HepG2 (cell line): ENCODE results near the gene SGPL1. TPM values are rescaled to one million over a fixed set of nuclear protein-coding genes. Genes with fewer than 3 reads are reported as not detected.
"Not testable (repeated sequence)": the region's sequence is repeated elsewhere in the genome, so short reads cannot be mapped to it uniquely, and the experiment has no call there.

Experiments used
- ATAC-seq: fragments of 200-7000 bp; cut with Tn5 transposase; 3 replicates; pipeline ENCODE4 v1.9.1; 2020; ENCODE audit warnings: mild to moderate bottlenecking, moderate library complexity
- BruUV-seq: library from RNA; stranded (reverse); fragments of 400-500 nt; replicated peaks from 2 replicates; lab custom pipeline; 2021; lab: Mats Ljungman, UMichigan
- CTCF ChIA-PET: fragments of 300-600 bp; formaldehyde crosslinking; extraction: SDS; loops from one replicate; lab custom pipeline; 2021; ENCODE audit warnings: low total read pairs, inconsistent platforms, low intra/inter-chr PET ratio; lab: Yijun Ruan, JAX
- POLR2A ChIA-PET: fragments of 350-600 bp; sonication (Branson Sonifier 250); formaldehyde crosslinking; loops from one replicate; lab custom pipeline; 2020; ENCODE audit warnings: antibody characterized with exemption, inconsistent platforms; lab: Yijun Ruan, JAX
- DNase-seq: peaks from one replicate; pipeline ENCODE4 v3.0.0-alpha.2; 2015; ENCODE audit warnings: low spot score
- FAIRE-seq: peaks from 3 replicates; lab custom pipeline; 2011; peaks lifted over from hg19 to GRCh38; lab: Jason Lieb, UNC
- H2AFZ ChIP-seq: one replicate; pipeline ENCODE4 v1.6.1; 2011; ENCODE audit warnings: low read length, inconsistent platforms
- H3K27ac ChIP-seq: fragments of 300-600 bp; 3 replicates; pipeline ENCODE4 v1.8.0; 2011; ENCODE audit warnings: mixed run types, mild to moderate bottlenecking, mixed read lengths, low read length, inconsistent platforms; ENCODE audit not compliant: insufficient read depth; ENCODE audit errors: extremely low read length
- H3K27me3 ChIP-seq, 2 experiments: fragments of 200-600 bp in 1 of 2; 2 replicates in 1 of 2; 3 replicates in 1 of 2; pipeline versions ENCODE4 v1.6.0 to v1.8.0; 2011; ENCODE audit warnings: low read length in 2 of 2, mild to moderate bottlenecking in 2 of 2, moderate library complexity in 2 of 2, inconsistent platforms in 1 of 2; ENCODE audit not compliant: insufficient read depth in 2 of 2, control insufficient read depth in 1 of 2
- H3K36me3 ChIP-seq, 2 experiments: fragments of 200-600 bp in 1 of 2; replicated peaks in 1 of 2; 2 replicates in 1 of 2; 3 replicates in 1 of 2; pipeline versions ENCODE4 v1.5.1 to v1.8.0; 2011; ENCODE audit warnings: low read length in 2 of 2, inconsistent platforms in 1 of 2; ENCODE audit not compliant: insufficient read depth in 2 of 2, control insufficient read depth in 1 of 2
- H3K4me1 ChIP-seq: 2 replicates; pipeline ENCODE4 v1.5.1; 2012; ENCODE audit warnings: low read length, inconsistent platforms; ENCODE audit not compliant: insufficient read depth
- H3K4me2 ChIP-seq: 2 replicates; pipeline ENCODE4 v1.6.0; 2011; ENCODE audit warnings: low read depth, low read length, inconsistent platforms
- H3K4me3 ChIP-seq, 3 experiments: fragments of 200-600 bp in 1 of 3; sonication (generic), shearing (Covaris generic) in 1 of 3; replicated peaks in 1 of 3; 2 replicates each; pipeline ENCODE4 v1.5.1; 2011 to 2016; ENCODE audit warnings: low read length in 3 of 3, inconsistent platforms in 2 of 3, low read depth in 2 of 3, mild to moderate bottlenecking in 2 of 3, control low read depth in 1 of 3, mixed read lengths in 1 of 3; ENCODE audit not compliant: insufficient read depth in 1 of 3
- H3K79me2 ChIP-seq: one replicate; pipeline ENCODE4 v1.6.1; 2011; ENCODE audit warnings: low read length, inconsistent platforms; ENCODE audit not compliant: insufficient read depth
- H3K9ac ChIP-seq: 2 replicates; pipeline ENCODE4 v1.6.0; 2011; ENCODE audit warnings: mild to moderate bottlenecking, low read depth, low read length, inconsistent platforms; ENCODE audit not compliant: insufficient read depth
- H3K9me3 ChIP-seq: 2 replicates; pipeline ENCODE4 v1.5.1; 2012; ENCODE audit warnings: mild to moderate bottlenecking, low read length
- H4K20me1 ChIP-seq: 2 replicates; pipeline ENCODE4 v1.6.0; 2011; ENCODE audit warnings: inconsistent platforms, mild to moderate bottlenecking, low read length, moderate library complexity; ENCODE audit not compliant: insufficient read depth
- ARNT ChIP-seq: fragments of 450-650 bp; IDR thresholded peaks from 2 replicates; pipeline ENCODE4 v1.6.1; 2017
- BORCS8-MEF2B ChIP-seq: sonication (generic); formaldehyde crosslinking; IDR thresholded peaks from 2 replicates; pipeline ENCODE4 v1.8.0; 2022; ENCODE audit warnings: mild to moderate bottlenecking, missing genetic modification reagents
- CHD2 ChIP-seq: IDR thresholded peaks from 2 replicates; pipeline ENCODE4 v1.6.1; 2011; ENCODE audit warnings: low read depth, low read length, improper control_type of control experiment
- EED ChIP-seq: sonication (generic); formaldehyde crosslinking; IDR thresholded peaks from 2 replicates; pipeline ENCODE4 v1.5.0; 2020; ENCODE audit warnings: mild to moderate bottlenecking, missing genetic modification reagents
- RNF2 ChIP-seq: fragments of 450-650 bp; conservative IDR thresholded peaks from 2 replicates; pipeline ENCODE4 v1.6.1; 2016; ENCODE audit warnings: low read depth
- SATB2 ChIP-seq: sonication (generic); formaldehyde crosslinking; IDR thresholded peaks from 2 replicates; pipeline ENCODE4 v1.5.0; 2020; ENCODE audit warnings: missing genetic modification reagents
- SP2 ChIP-seq: sonication (generic); formaldehyde crosslinking; IDR thresholded peaks from 2 replicates; pipeline ENCODE4 v1.5.1; 2020; ENCODE audit warnings: mild to moderate bottlenecking, missing genetic modification reagents
- TIGD3 ChIP-seq: sonication (generic); formaldehyde crosslinking; IDR thresholded peaks from 2 replicates; pipeline ENCODE4 v1.5.1; 2020; ENCODE audit warnings: mild to moderate bottlenecking, missing genetic modification reagents, borderline replicate concordance
- ZKSCAN5 ChIP-seq: sonication (generic); formaldehyde crosslinking; IDR thresholded peaks from 2 replicates; pipeline ENCODE4 v1.5.1; 2020; ENCODE audit warnings: mild to moderate bottlenecking, missing genetic modification reagents
- ZNF430 ChIP-seq: sonication (generic); formaldehyde crosslinking; IDR thresholded peaks from 2 replicates; pipeline ENCODE4 v1.9.0; 2021; ENCODE audit warnings: mild to moderate bottlenecking, missing genetic modification reagents
- ZNF446 ChIP-seq: sonication (generic); formaldehyde crosslinking; IDR thresholded peaks from 2 replicates; pipeline ENCODE4 v1.5.0; 2020; ENCODE audit warnings: mild to moderate bottlenecking, missing genetic modification reagents
- ZNF562 ChIP-seq: sonication (generic); formaldehyde crosslinking; IDR thresholded peaks from 2 replicates; pipeline ENCODE4 v1.8.0; 2022; ENCODE audit warnings: missing genetic modification reagents, borderline replicate concordance
- ZNF660 ChIP-seq: sonication (generic); formaldehyde crosslinking; IDR thresholded peaks from 2 replicates; pipeline ENCODE4 v1.5.1; 2020; ENCODE audit warnings: mild to moderate bottlenecking, low read depth, missing genetic modification reagents, borderline replicate concordance
- WGBS: methylation state at CpG from one replicate; pipeline ENCODE4 v1.1.6; 2017; ENCODE audit warnings: low lambda C conversion rate; 5-methylcytosine and 5-hydroxymethylcytosine counted together
- in situ Hi-C: cut with HindIII; loops from 2 replicates; pipeline ENCODE4 v1.10.0; 2017; ENCODE audit warnings: low pct_unique_long_range_greater_than_20kb; ENCODE audit not compliant: extremely low pct_ligation_motif_present
- intact Hi-C: fragments of 100-400 bp; cut with micrococcal nuclease; formaldehyde crosslinking; loops from one replicate; pipeline ENCODE4 v1.10.0; 2022; ENCODE audit not compliant: unreplicated experiment
- polyA plus RNA-seq, 8 experiments: library from polyadenylated mRNA; depleted of rRNA in 3 of 8; stranded (reverse) in 7 of 8; unstranded in 1 of 8; fragments of >200 nt; fragmentation: Illumina TruSeq in 4 of 8; extraction: Trizol in 4 of 8; gene quantifications; 2 replicates each; pipeline versions ENCODE4 v1.2.1 to v1.2.3, GENCODE V29; 2011 to 2016; ENCODE audit warnings: low read depth in 4 of 8, missing spikeins in 1 of 8, mixed read lengths in 1 of 8; ENCODE audit not compliant: insufficient read depth in 1 of 8
- total RNA-seq, 5 experiments: library from RNA; depleted of rRNA; stranded (reverse); fragments of >200 nt; fragmentation: Illumina TruSeq; extraction: Trizol; gene quantifications; 2 replicates each; pipeline ENCODE4 v1.2.3, GENCODE V29; 2016; ENCODE audit warnings: low read depth in 1 of 5
- TF ChIP-seq, protein P1 (sequence below): sonication (generic); formaldehyde crosslinking; IDR thresholded peaks from 2 replicates; pipeline ENCODE4 v1.8.0; 2022; ENCODE audit warnings: mild to moderate bottlenecking, missing genetic modification reagents, borderline replicate concordance

Gene SGPL1
- total and polyA plus RNA-seq, 2 of the 13 experiments (the other 11 are each of a cell fraction or from before 2014, with no cell fraction given) = 17.6 to 25.0 TPM

GRCh38 chr10:70815504-70816219 lies at the start of gene SGPL1 (continued):
- TF ChIP-seq SP2 (CRISPR knock-in tag) (no peak), ZKSCAN5 (no peak), CHD2 (no peak), EED (CRISPR knock-in tag) (no peak; the same call in 1 of the 2 replicates)
- TF ChIP-seq, all 625 proteins: peak for 106

DNA sequence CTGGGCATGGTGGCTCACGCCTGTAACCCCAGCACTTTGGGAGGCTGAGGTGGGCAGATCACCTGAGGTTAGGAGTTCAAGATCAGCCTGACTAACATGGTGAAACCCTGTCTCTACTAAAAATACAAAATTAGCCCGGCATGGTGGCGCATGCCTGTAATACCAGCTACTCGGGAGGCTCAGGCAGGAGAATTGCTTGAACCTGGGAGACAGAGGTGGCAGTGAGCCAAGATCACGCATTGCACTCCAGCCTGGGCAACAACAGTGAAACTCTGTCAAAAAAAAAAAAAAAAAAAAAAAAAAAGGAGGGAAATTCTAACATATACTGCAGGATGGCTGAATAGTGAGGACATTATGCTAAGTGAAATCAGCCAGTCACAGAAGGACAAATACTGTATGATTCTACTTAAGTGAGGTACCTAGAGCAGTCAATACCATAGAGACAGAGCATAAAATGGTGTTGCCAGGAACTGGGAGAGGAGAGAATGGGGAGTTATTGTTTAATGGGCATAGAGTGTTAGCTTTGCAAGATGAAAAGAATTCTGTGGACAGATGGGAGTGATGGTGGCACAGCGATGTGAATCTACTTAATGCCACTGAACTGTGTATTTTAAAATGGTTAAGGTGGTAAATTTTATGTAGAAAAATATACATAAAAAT lies 47.6 kb upstream of the SGPL1 start:
- H3K36me3 ChIP-seq, H3K9ac ChIP-seq, POLR2A ChIA-PET, H3K4me3 ChIP-seq, H4K20me1 ChIP-seq, H3K79me2 ChIP-seq, ATAC-seq, DNase-seq, H2AFZ ChIP-seq, in situ Hi-C loops, CTCF ChIA-PET, BruUV-seq, H3K27ac ChIP-seq, H3K4me1 ChIP-seq, intact Hi-C loops, H3K4me2 ChIP-seq, FAIRE-seq: not testable (repeated sequence)
- Histone ChIP-seq H3K27me3 (peaks cover 1 to 18% of the 10 kb centered on the region in 2 experiments; a peak in 3 of 5 replicates), H3K9me3 (peaks cover 11% of the 10 kb centered on the region)
- WGBS = 56% methylated on average over 6 of the region's 6 CpGs

GRCh38 chr10:70769121-70769520 lies 46.6 kb upstream of the SGPL1 start:
- H4K20me1 ChIP-seq = no peaks in the 10 kb centered on the region
- WGBS = 34% methylated on average over 4 of the region's 4 CpGs
- H3K9ac ChIP-seq = no peak overlapping the region
- no peaks in the 10 kb centered on the region for H3K79me2 ChIP-seq
- H3K4me3 ChIP-seq = no peak overlapping the region
- intact Hi-C loops (no loop called here), in situ Hi-C loops (no loop called here)
- DNase-seq (no peak), ATAC-seq (no peak), FAIRE-seq (no peak)
- ChIA-PET CTCF (no interaction called here), POLR2A (no interaction called here)
- H3K27me3 ChIP-seq = peaks cover 1 to 26% of the 10 kb centered on the region in 2 experiments; a peak in 4 of 5 replicates
- BruUV-seq = no TSS peak
- H3K4me2 ChIP-seq = no peak overlapping the region
- peaks cover 11% of the 10 kb centered on the region for H3K9me3 ChIP-seq
- no peaks in the 10 kb centered on the region for H3K36me3 ChIP-seq
- no peak overlapping the region for H2AFZ ChIP-seq
- no peak overlapping the region for H3K27ac ChIP-seq
- no peaks in the 10 kb centered on the region for H3K4me1 ChIP-seq
- TF ChIP-seq ZNF562 = no peak
- no peak for TF ChIP-seq ZNF660 (CRISPR knock-in tag)
- no peak for TF ChIP-seq RNF2
- no peak for TF ChIP-seq ZNF446 (CRISPR knock-in tag)
- no peak for TF ChIP-seq BORCS8-MEF2B (CRISPR knock-in tag)
- TF ChIP-seq SP2 (CRISPR knock-in tag) = no peak
- TF ChIP-seq SATB2 (CRISPR knock-in tag) = no peak
- TF ChIP-seq, protein P1, sequence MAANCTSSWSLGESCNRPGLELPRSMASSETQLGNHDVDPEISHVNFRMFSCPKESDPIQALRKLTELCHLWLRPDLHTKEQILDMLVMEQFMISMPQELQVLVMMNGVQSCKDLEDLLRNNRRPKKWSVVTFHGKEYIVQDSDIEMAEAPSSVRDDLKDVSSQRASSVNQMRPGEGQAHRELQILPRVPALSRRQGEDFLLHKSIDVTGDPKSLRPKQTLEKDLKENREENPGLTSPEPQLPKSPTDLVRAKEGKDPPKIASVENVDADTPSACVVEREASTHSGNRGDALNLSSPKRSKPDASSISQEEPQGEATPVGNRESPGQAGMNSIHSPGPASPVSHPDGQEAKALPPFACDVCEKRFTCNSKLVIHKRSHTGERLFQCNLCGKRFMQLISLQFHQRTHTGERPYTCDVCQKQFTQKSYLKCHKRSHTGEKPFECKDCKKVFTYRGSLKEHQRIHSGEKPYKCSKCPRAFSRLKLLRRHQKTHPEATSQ = no peak
- no peak for TF ChIP-seq ARNT
- TF ChIP-seq TIGD3 (CRISPR knock-in tag) = no peak
- TF ChIP-seq ZNF430 (CRISPR knock-in tag) = no peak
